ENCODE data around the gene PCSK4. TPM values are rescaled to one million over a fixed set of nuclear protein-coding genes. Genes with fewer than 3 reads are reported as not detected.
"Not testable (repeated sequence)": the region's sequence is repeated elsewhere in the genome, so short reads cannot be mapped to it uniquely, and the experiment has no call there.

Gene PCSK4
- total RNA-seq, 4 donors from 2014 or later = 7.7 to 14.6 (median 12.1) TPM

- TF ChIP-seq POLR2A (IDR thresholded peaks at IDR 0.05) (no peak), CTCF (IDR thresholded peaks at IDR 0.05) (no peak)
- Histone ChIP-seq H3K4me3 (peak overlapping the region in 1 of 4 donors; percentile 23), H3K27me3 (no peaks in the 10 kb centered on the region), H3K9me3 (peaks cover 0 to 8% (median 0%) of the 10 kb centered on the region in 4 donors), H3K4me1 (peaks cover 3 to 27% (median 6%) of the 10 kb centered on the region in 4 donors), H3K27ac (no peak overlapping the region), H3K36me3 (no peaks in the 10 kb centered on the region)
- no peak for DNase-seq
These were observed 14.0 kb upstream of the PCSK4 start for GRCh38 chr19:1503925-1504773.

GRCh38 chr19:1503089-1503924 lies 13.2 kb upstream of the PCSK4 start:
- DNase-seq = peak; percentile 41 to 81 (median 80)
- TF ChIP-seq POLR2A (IDR thresholded peaks at IDR 0.05) (no peak), CTCF (IDR thresholded peaks at IDR 0.05) (peak; percentile 46 to 78 (median 67))
- Histone ChIP-seq H3K36me3 (no peaks in the 10 kb centered on the region), H3K4me3 (peak overlapping the region in 3 of 4 donors; percentile 12 to 23 (median 16)), H3K9me3 (peaks cover 0 to 2% (median 0%) of the 10 kb centered on the region in 4 donors), H3K27ac (no peak overlapping the region), H3K4me1 (peaks cover 3 to 25% (median 6%) of the 10 kb centered on the region in 4 donors), H3K27me3 (no peaks in the 10 kb centered on the region)

- H3K9me3 ChIP-seq = no peaks in the 10 kb centered on the region
- peak overlapping the region in 1 of 4 donors; percentile 83 for H3K27ac ChIP-seq
- H3K36me3 ChIP-seq = no peaks in the 10 kb centered on the region
- TF ChIP-seq CTCF (IDR thresholded peaks at IDR 0.05) (no peak), POLR2A (IDR thresholded peaks at IDR 0.05) (no peak)
- peaks cover 3 to 22% (median 5%) of the 10 kb centered on the region in 4 donors for H3K4me1 ChIP-seq
- H3K27me3 ChIP-seq = no peaks in the 10 kb centered on the region
- DNase-seq = no peak
- no peak overlapping the region for H3K4me3 ChIP-seq
These were observed 12.4 kb upstream of the PCSK4 start for GRCh38 chr19:1502433-1503088.

GRCh38 chr19:1501200-1501595 lies 11.0 kb upstream of the PCSK4 start:
- Histone ChIP-seq H3K36me3 (no peaks in the 10 kb centered on the region), H3K27ac (peak overlapping the region in 3 of 4 donors; percentile 16 to 90 (median 83)), H3K4me3 (peak overlapping the region in 1 of 4 donors; percentile 7), H3K4me1 (peaks cover 0 to 16% (median 3%) of the 10 kb centered on the region in 4 donors), H3K27me3 (no peaks in the 10 kb centered on the region), H3K9me3 (no peaks in the 10 kb centered on the region)
- DNase-seq = peak in 2 of 3 donors; percentile 81
- TF ChIP-seq CTCF (IDR thresholded peaks at IDR 0.05) = no peak
- peak; percentile 34 to 82 for TF ChIP-seq POLR2A (IDR thresholded peaks at IDR 0.05)

GRCh38 chr19:1499231-1499630 lies 9.1 kb upstream of the PCSK4 start:
- not testable (repeated sequence) for H3K27ac ChIP-seq, H3K36me3 ChIP-seq, DNase-seq, H3K27me3 ChIP-seq, H3K9me3 ChIP-seq, H3K4me3 ChIP-seq
- H3K4me1 ChIP-seq = peaks cover 0 to 20% (median 3%) of the 10 kb centered on the region in 4 donors

Data from Peyer's patch (tissue), 4 donors.